ENCODE data around the gene MRPL40. TPM values are rescaled to one million over a fixed set of nuclear protein-coding genes. Genes with fewer than 3 reads are reported as not detected.

MRPL40 gene
- total RNA-seq, 4 donors from 2014 or later, result 19.6 to 33.9 (median 23.4) TPM

Other genes starting within 250 kb of the MRPL40 start
- gene CLTCL1, start 140.8 kb upstream of the MRPL40 start, total RNA-seq, result 1 to 10 TPM; 4.0 to 9.6 (median 7.6) TPM
- 10 to 100 TPM; 11.5 to 21.1 (median 18.2) TPM for gene HIRA, start 812 bp upstream of the MRPL40 start, total RNA-seq
- 10 to 100 TPM; 31.0 to 50.4 (median 42.1) TPM for gene C22orf39, start 15.2 kb downstream of the MRPL40 start, total RNA-seq
- 10 to 100 TPM; 21.9 to 40.9 (median 34.5) TPM for gene UFD1, start 46.6 kb downstream of the MRPL40 start, total RNA-seq
- gene CDC45, start 47.4 kb downstream of the MRPL40 start, total RNA-seq, result 1 to 10 TPM in 3 of 4 donors, under 1 TPM in 1; 0.39 to 3.9 (median 2.0) TPM
- gene CLDN5, start 91.9 kb downstream of the MRPL40 start, total RNA-seq, result 100 to 1,000 TPM in 2 of 4 donors, 10 to 100 TPM in 2; 94.9 to 170 (median 117) TPM